ENCODE measurements around the gene ACOT8.

Gene ACOT8

GRCh38 chr20:45812157-45813005 is 44.8 kb downstream of the ACOT8 start, which contains the start of gene UBE2C:
TSS of gene UBE2C (plus strand) at chr20:45812644. CDS start at chr20:45812696, 52 bp downstream.
- H3K4me3 ChIP-seq (ENCODE audit: low read length): peak within 1 kb of the TSS; percentile 95
- peak within 1 kb of the TSS; percentile 67 for H3K4me2 ChIP-seq (ENCODE audit: low read length)
- H3K9me3 ChIP-seq (ENCODE audit: control insufficient read depth, insufficient read depth, low read length): no peaks in the 10 kb centered on the region
- H3F3A ChIP-seq (ENCODE audit: control insufficient read depth, insufficient read depth): peaks cover 22% of the 10 kb centered on the region
- H3K27ac ChIP-seq (ENCODE audit: low read depth, low read length): peak within 1 kb of the TSS; percentile 78
- peaks cover 84% of the 10 kb centered on the region for H3K36me3 ChIP-seq (ENCODE audit: control insufficient read depth, low read length)
- H3K79me2 ChIP-seq (ENCODE audit: control insufficient read depth, low read length): peaks cover 22% of the 10 kb centered on the region
- H4K20me1 ChIP-seq (ENCODE audit: control insufficient read depth, insufficient read depth, low read depth, low read length): peaks cover 3% of the 10 kb centered on the region; the same call in 1 of the 2 replicates
- H3K4me1 ChIP-seq (ENCODE audit: control insufficient read depth, low read length): peaks cover 13% of the 10 kb centered on the region
- no peaks in the 10 kb centered on the region for H3K27me3 ChIP-seq (ENCODE audit: control insufficient read depth, low read length)
- TF ChIP-seq EZH2phosphoT487 (IDR thresholded peaks at IDR 0.05; ENCODE audit: borderline replicate concordance, low read length): no peak
- no peak for TF ChIP-seq CTCF (IDR thresholded peaks at IDR 0.05; ENCODE audit: low read depth, low read length, poor library complexity, severe bottlenecking)
- no peaks in the 10 kb centered on the region for H3K9me2 ChIP-seq (replicated peaks; ENCODE audit: control insufficient read depth, low read length)

GRCh38 chr20:45810191-45810970 is 46.8 kb downstream of the ACOT8 start:
- peaks cover 3% of the 10 kb centered on the region for H3F3A ChIP-seq (ENCODE audit: control insufficient read depth, insufficient read depth)
- H3K27me3 ChIP-seq (ENCODE audit: control insufficient read depth, low read length): no peaks in the 10 kb centered on the region
- H3K36me3 ChIP-seq (ENCODE audit: control insufficient read depth, low read length): peaks cover 73% of the 10 kb centered on the region
- no peak overlapping the region for H3K4me3 ChIP-seq (ENCODE audit: low read length)
- TF ChIP-seq EZH2phosphoT487 (IDR thresholded peaks at IDR 0.05; ENCODE audit: borderline replicate concordance, low read length) (no peak), CTCF (IDR thresholded peaks at IDR 0.05; ENCODE audit: low read depth, low read length, poor library complexity, severe bottlenecking) (no peak)
- peaks cover 13% of the 10 kb centered on the region for H3K4me1 ChIP-seq (ENCODE audit: control insufficient read depth, low read length)
- H3K27ac ChIP-seq (ENCODE audit: low read depth, low read length): no peak overlapping the region
- H3K9me2 ChIP-seq (replicated peaks; ENCODE audit: control insufficient read depth, low read length): no peaks in the 10 kb centered on the region
- H3K9me3 ChIP-seq (ENCODE audit: control insufficient read depth, insufficient read depth, low read length): no peaks in the 10 kb centered on the region
- peaks cover 22% of the 10 kb centered on the region for H3K79me2 ChIP-seq (ENCODE audit: control insufficient read depth, low read length)
- H3K4me2 ChIP-seq (ENCODE audit: low read length): no peak overlapping the region
- H4K20me1 ChIP-seq (ENCODE audit: control insufficient read depth, insufficient read depth, low read depth, low read length): no peaks in the 10 kb centered on the region

GRCh38 chr20:45801851-45802250 is 55.3 kb downstream of the ACOT8 start:
- Histone ChIP-seq H3K4me3 (ENCODE audit: low read length) (no peak overlapping the region), H3K9me3 (ENCODE audit: control insufficient read depth, insufficient read depth, low read length) (no peaks in the 10 kb centered on the region), H4K20me1 (ENCODE audit: control insufficient read depth, insufficient read depth, low read depth, low read length) (no peaks in the 10 kb centered on the region), H3K36me3 (ENCODE audit: control insufficient read depth, low read length) (peaks cover 60% of the 10 kb centered on the region), H3K4me1 (ENCODE audit: control insufficient read depth, low read length) (peaks cover 4% of the 10 kb centered on the region), H3K9me2 (replicated peaks; ENCODE audit: control insufficient read depth, low read length) (no peaks in the 10 kb centered on the region), H3K4me2 (ENCODE audit: low read length) (no peak overlapping the region), H3K27me3 (ENCODE audit: control insufficient read depth, low read length) (no peaks in the 10 kb centered on the region), H3K27ac (ENCODE audit: low read depth, low read length) (no peak overlapping the region), H3K79me2 (ENCODE audit: control insufficient read depth, low read length) (no peaks in the 10 kb centered on the region), H3F3A (ENCODE audit: control insufficient read depth, insufficient read depth) (peaks cover 6% of the 10 kb centered on the region)
- TF ChIP-seq CTCF (IDR thresholded peaks at IDR 0.05; ENCODE audit: low read depth, low read length, poor library complexity, severe bottlenecking) (no peak), EZH2phosphoT487 (IDR thresholded peaks at IDR 0.05; ENCODE audit: borderline replicate concordance, low read length) (no peak)

Data from DOHH2 (cell line).